HEK293T (cell line): ENCODE results near the gene NPFF.

Experiments
- BHLHE40 ChIP-seq: fragments of 450-650 bp; IDR thresholded peaks from 2 replicates; pipeline ENCODE4 v1.6.1; 2016; ENCODE audit warnings: mild to moderate bottlenecking, moderate library complexity, borderline replicate concordance
- ELF4 ChIP-seq: fragments of 450-650 bp; IDR thresholded peaks from 2 replicates; pipeline ENCODE4 v1.6.1; 2017; ENCODE audit warnings: antibody characterized with exemption
- FOXM1 ChIP-seq: fragments of 450-650 bp; IDR thresholded peaks from 2 replicates; pipeline ENCODE4 v1.6.1; 2017; ENCODE audit warnings: mild to moderate bottlenecking, borderline replicate concordance
- HDGF ChIP-seq: fragments of 450-650 bp; IDR thresholded peaks from 2 replicates; pipeline ENCODE4 v1.6.1; 2017; ENCODE audit warnings: antibody characterized with exemption, borderline replicate concordance
- NFRKB ChIP-seq: fragments of 450-650 bp; IDR thresholded peaks from 2 replicates; pipeline ENCODE4 v1.6.1; 2016; ENCODE audit warnings: mild to moderate bottlenecking, moderate library complexity
- PKNOX1 ChIP-seq: fragments of 450-650 bp; IDR thresholded peaks from 2 replicates; pipeline ENCODE4 v1.6.1; 2016
- SP1 ChIP-seq: fragments of 450-650 bp; IDR thresholded peaks from 2 replicates; pipeline ENCODE4 v1.6.1; 2017
- TARDBP ChIP-seq: fragments of 450-650 bp; IDR thresholded peaks from 2 replicates; pipeline ENCODE4 v1.6.1; 2016
- ZNF384 ChIP-seq: fragments of 450-650 bp; IDR thresholded peaks from 2 replicates; pipeline ENCODE4 v1.6.1; 2016

- TF ChIP-seq TARDBP (no peak), PKNOX1 (no peak), BHLHE40 (no peak), NFRKB (no peak), SP1 (no peak), ZNF384 (no peak), HDGF (no peak), ELF4 (no peak), FOXM1 (no peak)
Measured at GRCh38 chr12:53513712-53514410, 6.6 kb upstream of the NPFF start.
